GM12864 (cell line): ENCODE results near the gene TMEM25.

ENCODE experiments used
- DNase-seq: peaks from one replicate; pipeline ENCODE4 v3.0.0-alpha.2; 2011; ENCODE audit warnings: low read depth
- H3K4me3 ChIP-seq: 2 replicates; pipeline ENCODE4 v1.5.1; 2011; ENCODE audit warnings: mild to moderate bottlenecking, low read depth, low read length, control low read depth
- TF ChIP-seq, protein P1 (sequence below): IDR thresholded peaks from 2 replicates; pipeline ENCODE4 v1.5.1; 2011; ENCODE audit warnings: low read depth, mild to moderate bottlenecking, moderate library complexity, low read length, control low read depth, inconsistent platforms; ENCODE audit errors: missing control alignments

The TMEM25 gene

DNA sequence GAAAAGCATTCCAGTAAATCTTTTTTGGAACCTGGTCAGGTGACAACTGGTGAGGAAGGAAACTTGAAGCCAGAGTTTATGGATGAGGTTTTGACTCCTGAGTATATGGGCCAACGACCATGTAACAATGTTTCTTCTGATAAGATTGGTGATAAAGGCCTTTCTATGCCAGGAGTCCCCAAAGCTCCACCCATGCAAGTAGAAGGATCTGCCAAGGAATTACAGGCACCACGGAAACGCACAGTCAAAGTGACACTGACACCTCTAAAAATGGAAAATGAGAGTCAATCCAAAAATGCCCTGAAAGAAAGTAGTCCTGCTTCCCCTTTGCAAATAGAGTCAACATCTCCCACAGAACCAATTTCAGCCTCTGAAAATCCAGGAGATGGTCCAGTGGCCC lies 27.8 kb upstream of the TMEM25 start:
- H3K4me3 ChIP-seq: no peak overlapping the region
- TF ChIP-seq, protein P1, sequence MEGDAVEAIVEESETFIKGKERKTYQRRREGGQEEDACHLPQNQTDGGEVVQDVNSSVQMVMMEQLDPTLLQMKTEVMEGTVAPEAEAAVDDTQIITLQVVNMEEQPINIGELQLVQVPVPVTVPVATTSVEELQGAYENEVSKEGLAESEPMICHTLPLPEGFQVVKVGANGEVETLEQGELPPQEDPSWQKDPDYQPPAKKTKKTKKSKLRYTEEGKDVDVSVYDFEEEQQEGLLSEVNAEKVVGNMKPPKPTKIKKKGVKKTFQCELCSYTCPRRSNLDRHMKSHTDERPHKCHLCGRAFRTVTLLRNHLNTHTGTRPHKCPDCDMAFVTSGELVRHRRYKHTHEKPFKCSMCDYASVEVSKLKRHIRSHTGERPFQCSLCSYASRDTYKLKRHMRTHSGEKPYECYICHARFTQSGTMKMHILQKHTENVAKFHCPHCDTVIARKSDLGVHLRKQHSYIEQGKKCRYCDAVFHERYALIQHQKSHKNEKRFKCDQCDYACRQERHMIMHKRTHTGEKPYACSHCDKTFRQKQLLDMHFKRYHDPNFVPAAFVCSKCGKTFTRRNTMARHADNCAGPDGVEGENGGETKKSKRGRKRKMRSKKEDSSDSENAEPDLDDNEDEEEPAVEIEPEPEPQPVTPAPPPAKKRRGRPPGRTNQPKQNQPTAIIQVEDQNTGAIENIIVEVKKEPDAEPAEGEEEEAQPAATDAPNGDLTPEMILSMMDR: no peak
- no peak for DNase-seq

DNA sequence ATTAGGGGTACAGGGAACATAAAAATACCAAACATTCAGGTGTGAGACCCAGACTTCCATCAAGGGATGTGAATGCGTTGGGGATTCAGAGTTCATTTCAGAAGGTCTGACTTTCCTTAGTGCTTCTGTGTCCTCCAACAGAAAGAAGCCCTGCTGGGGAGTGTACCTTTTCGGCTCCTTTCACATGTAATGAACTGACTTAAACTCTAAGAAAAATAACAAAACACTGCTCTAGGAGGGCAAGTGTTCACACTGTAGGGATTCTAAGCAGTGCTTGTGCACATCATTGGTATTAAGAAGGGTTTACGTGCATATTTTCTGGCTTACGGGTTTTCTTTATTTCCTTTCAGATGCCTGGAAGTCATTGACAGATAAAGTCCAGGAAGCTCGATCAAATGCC lies 19.4 kb upstream of the TMEM25 start:
- H3K4me3 ChIP-seq: no peak overlapping the region

DNA sequence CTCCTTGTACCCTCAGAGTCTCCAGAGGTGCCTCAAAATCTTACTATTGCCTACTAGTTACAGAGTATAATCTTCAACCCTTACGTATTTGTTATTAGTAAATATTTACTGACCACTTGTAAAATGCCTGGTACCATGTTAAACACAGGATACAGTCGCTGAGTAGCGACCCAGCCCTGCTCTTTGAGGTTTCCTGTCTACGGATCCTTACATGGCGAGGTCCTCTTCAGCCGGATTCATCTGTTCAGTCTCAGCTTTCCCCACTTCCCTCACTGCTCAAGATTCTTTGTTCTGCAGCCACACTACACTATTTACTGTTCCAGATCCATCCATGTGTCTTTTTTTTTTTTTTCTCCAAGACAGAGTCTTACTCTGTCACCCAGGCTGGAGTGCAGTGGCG lies 16.9 kb upstream of the TMEM25 start:
- TF ChIP-seq, protein P1: no peak

More for the DNA sequence above, 19.4 kb upstream of the TMEM25 start:
- no peak for DNase-seq
- TF ChIP-seq, protein P1: no peak

DNA sequence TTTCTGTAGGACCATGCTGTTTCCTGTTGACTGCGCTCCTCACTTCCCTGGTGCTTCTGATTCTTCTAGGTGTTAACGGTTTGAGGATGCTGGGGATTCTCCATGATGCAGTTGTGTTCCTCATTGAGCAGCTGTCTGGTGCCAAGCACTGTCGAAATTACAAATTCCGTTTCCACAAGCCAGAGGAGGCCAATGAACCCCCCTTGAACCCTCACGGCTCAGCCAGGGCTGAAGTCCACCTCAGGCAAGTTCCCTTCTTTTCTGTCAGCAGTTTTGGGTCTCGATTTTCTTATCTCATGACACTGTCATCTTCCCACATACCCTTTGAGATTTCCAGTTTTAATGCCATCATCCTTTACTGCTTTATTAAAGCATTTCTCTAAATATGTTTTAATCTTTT lies 11.4 kb upstream of the TMEM25 start:
- no peak overlapping the region for H3K4me3 ChIP-seq
- no peak for DNase-seq
- TF ChIP-seq, protein P1: no peak

More for the DNA sequence above, 16.9 kb upstream of the TMEM25 start:
- DNase-seq: no peak
- no peak overlapping the region for H3K4me3 ChIP-seq

DNA sequence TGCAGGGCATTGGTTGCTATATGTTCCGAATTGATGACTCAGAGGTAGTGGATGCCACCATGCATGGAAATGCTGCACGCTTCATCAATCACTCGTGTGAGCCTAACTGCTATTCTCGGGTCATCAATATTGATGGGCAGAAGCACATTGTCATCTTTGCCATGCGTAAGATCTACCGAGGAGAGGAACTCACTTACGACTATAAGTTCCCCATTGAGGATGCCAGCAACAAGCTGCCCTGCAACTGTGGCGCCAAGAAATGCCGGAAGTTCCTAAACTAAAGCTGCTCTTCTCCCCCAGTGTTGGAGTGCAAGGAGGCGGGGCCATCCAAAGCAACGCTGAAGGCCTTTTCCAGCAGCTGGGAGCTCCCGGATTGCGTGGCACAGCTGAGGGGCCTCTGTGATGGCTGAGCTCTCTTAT lies 9.1 kb upstream of the TMEM25 start:
- H3K4me3 ChIP-seq: no peak overlapping the region
- TF ChIP-seq, protein P1: no peak
- DNase-seq: peak; percentile 30

DNA sequence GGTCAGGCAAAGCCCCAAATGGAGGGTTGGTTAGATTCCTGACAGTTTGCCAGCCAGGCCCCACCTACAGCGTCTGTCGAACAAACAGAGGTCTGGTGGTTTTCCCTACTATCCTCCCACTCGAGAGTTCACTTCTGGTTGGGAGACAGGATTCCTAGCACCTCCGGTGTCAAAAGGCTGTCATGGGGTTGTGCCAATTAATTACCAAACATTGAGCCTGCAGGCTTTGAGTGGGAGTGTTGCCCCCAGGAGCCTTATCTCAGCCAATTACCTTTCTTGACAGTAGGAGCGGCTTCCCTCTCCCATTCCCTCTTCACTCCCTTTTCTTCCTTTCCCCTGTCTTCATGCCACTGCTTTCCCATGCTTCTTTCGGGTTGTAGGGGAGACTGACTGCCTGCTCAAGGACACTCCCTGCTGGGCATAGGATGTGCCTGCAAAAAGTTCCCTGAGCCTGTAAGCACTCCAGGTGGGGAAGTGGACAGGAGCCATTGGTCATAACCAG lies 8.4 kb upstream of the TMEM25 start:
- no peak overlapping the region for H3K4me3 ChIP-seq
- no peak for DNase-seq
- TF ChIP-seq, protein P1: peak; percentile 30

DNA sequence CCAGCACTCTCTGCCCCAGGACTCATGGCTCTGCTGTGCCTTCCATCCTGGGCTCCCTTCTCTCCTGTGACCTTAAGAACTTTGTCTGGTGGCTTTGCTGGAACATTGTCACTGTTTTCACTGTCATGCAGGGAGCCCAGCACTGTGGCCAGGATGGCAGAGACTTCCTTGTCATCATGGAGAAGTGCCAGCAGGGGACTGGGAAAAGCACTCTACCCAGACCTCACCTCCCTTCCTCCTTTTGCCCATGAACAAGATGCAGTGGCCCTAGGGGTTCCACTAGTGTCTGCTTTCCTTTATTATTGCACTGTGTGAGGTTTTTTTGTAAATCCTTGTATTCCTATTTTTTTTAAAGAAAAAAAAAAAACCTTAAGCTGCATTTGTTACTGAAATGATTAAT lies 6.6 kb upstream of the TMEM25 start:
- H3K4me3 ChIP-seq: no peak overlapping the region
- TF ChIP-seq, protein P1: no peak
- no peak for DNase-seq
